Endothelial cell (in vitro differentiated cells): ENCODE results near the gene UNKL. TPM values are rescaled to one million over a fixed set of nuclear protein-coding genes. Genes with fewer than 3 reads are reported as not detected.

Experiments used
- DNase-seq: peaks from one replicate; pipeline ENCODE4 v3.0.0; 2021; ENCODE audit warnings: low spot score
- H3K27ac Mint-ChIP-seq: one replicate; pipeline ENCODE4 v1.8.0; 2021; ENCODE audit warnings: mixed read lengths, inconsistent platforms; ENCODE audit not compliant: unreplicated experiment
- H3K27me3 Mint-ChIP-seq: one replicate; pipeline ENCODE4 v1.8.0; 2021; ENCODE audit warnings: mild to moderate bottlenecking, moderate library complexity, mixed read lengths, inconsistent platforms; ENCODE audit not compliant: unreplicated experiment
- H3K36me3 Mint-ChIP-seq: one replicate; pipeline ENCODE4 v1.8.0; 2021; ENCODE audit warnings: mild to moderate bottlenecking, low read depth, mixed read lengths, inconsistent platforms; ENCODE audit not compliant: unreplicated experiment
- H3K4me1 Mint-ChIP-seq: one replicate; pipeline ENCODE4 v1.8.0; 2021; ENCODE audit warnings: mild to moderate bottlenecking, mixed read lengths, inconsistent platforms; ENCODE audit not compliant: unreplicated experiment
- H3K4me3 Mint-ChIP-seq: one replicate; pipeline ENCODE4 v1.8.0; 2021; ENCODE audit warnings: mild to moderate bottlenecking, mixed read lengths, inconsistent platforms; ENCODE audit not compliant: unreplicated experiment
- H3K9me3 Mint-ChIP-seq: one replicate; pipeline ENCODE4 v1.8.0; 2021; ENCODE audit warnings: mixed read lengths, inconsistent platforms; ENCODE audit not compliant: unreplicated experiment
- CTCF ChIP-seq: fragments of 200-600 bp; sonication (generic); IDR thresholded peaks from one replicate; pipeline ENCODE4 v1.5.0; 2021; ENCODE audit warnings: antibody characterized with exemption; ENCODE audit not compliant: unreplicated experiment
- total RNA-seq: library from RNA; stranded (reverse); fragmentation: NEBNext Ultra II Directional; extraction: Animal tissue kit (Norgen Biotek cat#: 25700); gene quantifications from one replicate; pipeline ENCODE4 v1.2.1, GENCODE V29; 2021; ENCODE audit not compliant: unreplicated experiment

UNKL gene
- total RNA-seq, 1 donor from 2014 or later: 30.3 TPM

GRCh38 chr16:1403036-1403435 lies 11.5 kb downstream of the UNKL start:
- no peaks in the 10 kb centered on the region for H3K9me3 Mint-ChIP-seq
- DNase-seq: no peak
- no peak overlapping the region for H3K27ac Mint-ChIP-seq
- no peaks in the 10 kb centered on the region for H3K4me1 Mint-ChIP-seq
- TF ChIP-seq CTCF: no peak
- H3K36me3 Mint-ChIP-seq: peaks cover 14% of the 10 kb centered on the region
- peaks cover 8% of the 10 kb centered on the region for H3K27me3 Mint-ChIP-seq
- H3K4me3 Mint-ChIP-seq: no peak overlapping the region

DNA sequence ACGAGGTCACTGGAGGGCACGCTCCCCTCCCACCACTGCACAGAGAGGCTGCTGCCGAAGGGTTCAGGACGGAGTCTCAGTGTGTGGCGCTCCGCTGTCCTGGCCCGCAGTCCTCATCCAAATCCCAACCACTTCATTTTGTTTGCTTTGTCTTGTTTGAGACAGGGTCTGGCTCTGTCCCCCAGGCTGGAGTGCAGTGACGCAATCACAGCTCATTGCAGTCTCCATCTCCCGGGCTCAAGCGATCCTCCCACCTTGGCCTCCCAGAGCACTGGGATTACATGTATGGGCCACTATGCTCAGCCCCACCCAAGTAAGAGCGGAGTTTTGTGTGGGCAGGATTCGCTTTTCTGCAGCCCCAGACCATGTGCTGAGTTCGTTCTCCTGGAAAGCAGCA lies 12.7 kb downstream of the UNKL start:
- no peaks in the 10 kb centered on the region for H3K9me3 Mint-ChIP-seq
- no peak for TF ChIP-seq CTCF
- H3K4me1 Mint-ChIP-seq: no peaks in the 10 kb centered on the region
- no peak for DNase-seq
- peaks cover 8% of the 10 kb centered on the region for H3K27me3 Mint-ChIP-seq
- peaks cover 15% of the 10 kb centered on the region for H3K36me3 Mint-ChIP-seq
- H3K27ac Mint-ChIP-seq: no peak overlapping the region
- no peak overlapping the region for H3K4me3 Mint-ChIP-seq

- TF ChIP-seq CTCF: no peak
- DNase-seq: no peak
- Mint-ChIP-seq H3K4me1 (no peaks in the 10 kb centered on the region), H3K27me3 (peaks cover 8% of the 10 kb centered on the region), H3K36me3 (peaks cover 15% of the 10 kb centered on the region), H3K27ac (no peak overlapping the region), H3K4me3 (no peak overlapping the region), H3K9me3 (no peaks in the 10 kb centered on the region)
These were observed 13.3 kb downstream of the UNKL start for GRCh38 chr16:1401061-1401757.

- H3K36me3 Mint-ChIP-seq: peaks cover 15% of the 10 kb centered on the region
- no peaks in the 10 kb centered on the region for H3K9me3 Mint-ChIP-seq
- no peak for DNase-seq
These were observed 15.5 kb downstream of the UNKL start for GRCh38 chr16:1398826-1399581.

More at GRCh38 chr16:1398826-1399581, 15.5 kb downstream of the UNKL start:
- no peak for TF ChIP-seq CTCF
- H3K27me3 Mint-ChIP-seq: peaks cover 5% of the 10 kb centered on the region
- no peaks in the 10 kb centered on the region for H3K4me1 Mint-ChIP-seq
- H3K4me3 Mint-ChIP-seq: no peak overlapping the region
- no peak overlapping the region for H3K27ac Mint-ChIP-seq
